Activated naive CD8-positive, alpha-beta T cell (primary cell): ENCODE measurements around the gene ACADM.
"Not testable (repeated sequence)": the region's sequence is repeated elsewhere in the genome, so short reads cannot be mapped to it uniquely, and the experiment has no call there.

Source experiments
- H3K27ac Mint-ChIP-seq: one replicate; pipeline ENCODE4 v1.8.0; 2021; ENCODE audit warnings: mixed read lengths
- H3K27me3 Mint-ChIP-seq: one replicate; pipeline ENCODE4 v1.8.0; 2021; ENCODE audit warnings: mixed read lengths
- H3K36me3 Mint-ChIP-seq: one replicate; pipeline ENCODE4 v1.8.0; 2021; ENCODE audit warnings: mixed read lengths
- H3K4me1 Mint-ChIP-seq: one replicate; pipeline ENCODE4 v1.8.0; 2021; ENCODE audit warnings: low read depth, mixed read lengths
- H3K4me3 Mint-ChIP-seq: one replicate; pipeline ENCODE4 v1.8.0; 2021; ENCODE audit warnings: mild to moderate bottlenecking, mixed read lengths
- H3K9me3 Mint-ChIP-seq: one replicate; pipeline ENCODE4 v1.8.0; 2021; ENCODE audit warnings: low read depth, mixed read lengths

Gene ACADM

DNA sequence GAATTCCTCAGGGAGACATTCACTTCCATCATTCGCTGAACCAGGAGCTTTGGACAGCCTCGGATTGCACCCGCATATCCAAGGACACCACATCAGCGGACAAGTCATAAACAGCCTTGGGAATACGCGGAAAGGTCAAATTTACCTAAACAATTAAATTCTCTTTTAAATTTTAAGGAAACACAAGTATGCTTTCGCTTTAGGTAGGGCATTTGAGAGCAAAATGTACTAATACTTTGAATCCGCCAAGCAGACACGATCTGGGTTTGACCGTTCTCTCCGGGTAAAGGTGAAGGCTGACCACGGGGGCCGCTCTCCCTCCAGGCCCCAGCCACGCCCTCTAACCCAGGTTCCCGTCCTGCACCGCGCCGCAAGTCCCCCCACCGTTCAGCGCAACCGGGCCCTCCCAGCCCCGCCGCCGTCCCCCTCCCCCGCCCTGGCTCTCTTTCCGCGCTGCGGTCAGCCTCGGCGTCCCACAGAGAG lies 479 bp upstream of the ACADM start:
- Mint-ChIP-seq H3K27ac (peak overlapping the region; percentile 95), H3K4me1 (peaks cover 61% of the 10 kb centered on the region), H3K27me3 (no peaks in the 10 kb centered on the region), H3K9me3 (no peaks in the 10 kb centered on the region), H3K4me3 (peak overlapping the region; percentile 98), H3K36me3 (no peaks in the 10 kb centered on the region)

DNA sequence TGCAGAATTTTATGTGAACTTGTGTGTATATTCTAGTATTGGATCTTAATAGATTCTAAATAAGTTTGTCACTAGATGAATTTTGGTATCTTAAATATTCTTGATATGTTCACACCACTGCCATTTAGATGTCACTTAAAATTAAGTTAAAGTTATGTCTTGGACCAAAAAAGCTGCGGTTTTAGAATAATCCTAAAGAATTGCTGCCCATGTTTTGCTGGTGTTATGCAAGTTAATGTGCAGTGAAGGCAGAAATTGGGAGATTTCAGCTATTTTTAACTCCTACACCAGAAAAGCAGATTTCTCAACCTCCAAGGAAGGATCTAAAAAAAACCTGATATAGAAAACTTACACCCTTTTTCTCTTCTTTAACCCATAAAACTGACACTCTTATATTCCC lies 757 bp downstream of the ACADM start:
- Mint-ChIP-seq H3K4me1 (peaks cover 58% of the 10 kb centered on the region), H3K27ac (peak overlapping the region; percentile 95), H3K36me3 (peaks cover 3% of the 10 kb centered on the region), H3K27me3 (no peaks in the 10 kb centered on the region), H3K4me3 (peak overlapping the region; percentile 98), H3K9me3 (no peaks in the 10 kb centered on the region)

DNA sequence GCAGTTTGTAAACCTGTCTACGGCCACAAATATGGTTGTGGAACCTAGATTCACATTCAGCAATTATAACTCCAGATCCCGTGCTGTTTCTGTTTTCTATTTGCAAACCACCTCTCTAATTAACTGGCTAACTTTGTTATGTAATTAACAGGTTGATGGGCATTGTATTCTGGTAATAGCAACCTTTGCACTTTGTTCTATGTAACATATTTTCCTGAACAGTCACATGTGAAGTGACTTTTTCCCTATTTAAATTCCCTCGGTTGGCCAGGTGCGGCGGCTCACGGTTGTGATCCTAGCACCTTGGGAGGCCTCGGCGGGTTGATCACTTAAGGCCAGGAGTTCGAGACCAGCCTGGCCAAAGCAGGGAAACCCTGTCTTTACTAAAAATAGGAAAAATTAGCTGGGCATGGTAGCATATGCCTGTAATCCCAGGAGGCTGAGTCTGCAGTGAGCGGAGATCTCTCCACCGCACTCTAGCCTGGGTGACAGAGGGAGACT lies 1.4 kb downstream of the ACADM start:
- H3K36me3 Mint-ChIP-seq: peaks cover 3% of the 10 kb centered on the region
- peaks cover 52% of the 10 kb centered on the region for H3K4me1 Mint-ChIP-seq
- H3K4me3 Mint-ChIP-seq: peak overlapping the region; percentile 98
- no peaks in the 10 kb centered on the region for H3K9me3 Mint-ChIP-seq
- no peaks in the 10 kb centered on the region for H3K27me3 Mint-ChIP-seq
- peak overlapping the region; percentile 95 for H3K27ac Mint-ChIP-seq

DNA sequence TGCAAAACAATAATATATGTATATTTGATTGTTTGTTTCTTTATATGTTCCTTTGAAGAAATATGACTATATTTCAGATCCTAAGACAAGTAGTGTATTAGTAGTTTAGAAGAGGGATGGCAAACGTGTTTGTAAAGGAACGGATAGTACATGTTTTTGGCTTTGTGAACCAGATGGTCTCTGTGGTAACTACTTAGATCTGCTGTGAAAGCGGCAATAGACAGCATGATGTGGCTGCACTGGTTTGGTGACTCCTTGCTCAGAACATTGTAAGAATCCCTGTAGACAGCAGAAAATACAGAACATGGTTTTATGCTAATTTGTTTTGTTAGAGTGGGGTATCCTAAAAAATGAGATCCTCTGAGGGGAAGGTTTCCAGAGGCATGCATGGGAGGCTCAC lies 3.1 kb downstream of the ACADM start:
- Mint-ChIP-seq H3K9me3 (no peaks in the 10 kb centered on the region), H3K4me3 (no peak overlapping the region), H3K4me1 (peaks cover 45% of the 10 kb centered on the region), H3K27me3 (no peaks in the 10 kb centered on the region), H3K27ac (peak overlapping the region; percentile 42), H3K36me3 (peaks cover 5% of the 10 kb centered on the region)

DNA sequence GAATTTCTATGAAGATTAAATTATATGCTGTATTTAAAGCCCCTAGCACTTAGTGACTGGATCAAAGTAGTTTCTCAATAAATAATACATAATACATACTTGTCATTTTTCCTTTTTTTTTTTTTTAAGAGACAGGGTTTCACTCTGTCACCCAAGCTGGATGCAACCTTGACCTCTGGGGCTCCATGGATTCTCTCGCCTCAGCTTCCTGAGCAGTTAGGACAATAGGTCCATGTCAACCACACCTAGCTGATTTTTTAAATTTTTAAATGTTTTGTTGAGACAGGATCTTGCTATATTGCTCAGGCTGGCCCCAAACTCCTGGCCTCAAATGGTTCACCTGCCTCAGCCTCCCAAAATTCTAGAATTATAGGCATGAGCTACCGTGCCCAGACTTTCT lies 5.9 kb downstream of the ACADM start:
- H3K27me3 Mint-ChIP-seq: no peaks in the 10 kb centered on the region
- H3K9me3 Mint-ChIP-seq: no peaks in the 10 kb centered on the region
- H3K36me3 Mint-ChIP-seq: peaks cover 12% of the 10 kb centered on the region
- H3K4me3 Mint-ChIP-seq: no peak overlapping the region
- H3K27ac Mint-ChIP-seq: no peak overlapping the region
- peaks cover 33% of the 10 kb centered on the region for H3K4me1 Mint-ChIP-seq

DNA sequence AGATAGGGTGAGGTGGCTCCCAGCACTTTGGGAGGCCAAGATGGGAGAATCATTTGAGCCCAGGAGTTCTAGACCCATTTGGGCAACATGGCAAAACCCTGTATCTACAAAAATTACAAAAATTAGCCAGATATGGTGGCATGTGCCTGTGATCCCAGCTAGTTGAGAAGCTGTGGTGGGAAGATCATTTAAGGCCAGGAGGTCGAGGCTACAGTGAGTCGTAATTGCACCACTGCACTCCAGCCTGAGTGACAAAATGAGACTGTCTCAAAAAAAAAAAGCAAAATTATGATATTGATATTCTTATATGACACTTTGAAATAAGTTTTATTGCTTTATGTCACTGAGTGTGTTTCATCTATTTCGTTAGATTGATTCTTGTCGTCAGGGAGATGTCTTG lies 7.4 kb downstream of the ACADM start:
- Mint-ChIP-seq H3K36me3 (peaks cover 12% of the 10 kb centered on the region), H3K27me3 (no peaks in the 10 kb centered on the region), H3K9me3 (no peaks in the 10 kb centered on the region), H3K4me1 (peaks cover 19% of the 10 kb centered on the region), H3K4me3 (no peak overlapping the region), H3K27ac (no peak overlapping the region)

DNA sequence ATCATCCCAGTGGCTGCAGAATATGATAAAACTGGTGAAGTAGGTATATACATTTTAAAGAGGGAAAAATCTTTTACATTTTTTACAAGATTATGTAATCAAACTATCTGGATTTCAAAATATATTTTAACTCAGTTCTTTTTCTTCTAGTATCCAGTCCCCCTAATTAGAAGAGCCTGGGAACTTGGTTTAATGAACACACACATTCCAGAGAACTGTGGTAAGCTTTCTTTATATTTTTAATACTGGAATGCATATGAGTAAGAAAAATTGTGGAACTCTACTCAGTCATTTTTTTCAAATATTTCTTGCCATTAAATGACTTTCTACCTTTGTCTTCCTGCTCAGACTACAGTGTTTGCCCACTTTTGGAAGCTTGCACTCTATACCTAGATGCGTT lies 8.2 kb downstream of the ACADM start:
- Mint-ChIP-seq H3K4me3 (no peak overlapping the region), H3K9me3 (no peaks in the 10 kb centered on the region), H3K27me3 (no peaks in the 10 kb centered on the region), H3K4me1 (peaks cover 10% of the 10 kb centered on the region), H3K36me3 (peaks cover 12% of the 10 kb centered on the region), H3K27ac (no peak overlapping the region)

DNA sequence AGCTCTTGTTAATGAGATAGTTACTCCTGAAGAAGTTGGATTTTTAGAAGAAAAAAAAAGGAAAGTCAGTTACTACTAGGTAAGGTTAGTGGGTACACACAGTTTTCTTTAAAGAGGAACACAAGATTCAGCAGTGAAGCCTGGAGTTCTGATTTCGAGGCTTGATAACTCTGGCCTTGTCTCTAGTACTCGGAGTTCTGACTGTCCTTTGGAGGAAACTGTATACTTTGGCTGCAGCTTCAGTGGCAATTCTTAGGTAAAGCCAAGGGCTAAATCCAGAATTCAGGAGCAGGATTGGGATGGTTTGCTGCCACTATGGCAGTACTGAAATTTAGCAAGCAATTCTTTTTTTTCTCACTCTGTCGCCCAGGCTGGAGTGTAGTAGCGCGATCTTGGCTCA lies 9.2 kb downstream of the ACADM start:
- Mint-ChIP-seq H3K4me3 (no peak overlapping the region), H3K4me1 (peaks cover 5% of the 10 kb centered on the region), H3K27me3 (no peaks in the 10 kb centered on the region), H3K36me3 (peaks cover 12% of the 10 kb centered on the region), H3K9me3 (no peaks in the 10 kb centered on the region), H3K27ac (no peak overlapping the region)

DNA sequence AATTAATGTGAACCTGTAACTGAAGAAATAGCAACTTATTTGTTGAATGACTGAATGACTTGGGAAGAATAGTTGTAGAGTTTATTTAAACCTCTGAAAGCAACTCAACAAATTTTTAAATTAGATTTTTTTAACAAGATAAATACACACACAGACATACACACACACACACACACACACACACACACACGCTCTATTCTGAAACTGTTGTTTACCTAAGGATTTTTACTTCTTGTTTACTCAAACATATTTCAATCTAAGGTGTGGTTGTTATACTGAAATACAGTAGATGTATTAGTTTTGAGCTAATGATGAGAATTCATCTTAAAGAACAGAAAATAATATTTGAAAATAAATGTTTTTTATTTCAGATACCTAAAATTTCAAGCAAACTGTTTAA lies 11.5 kb downstream of the ACADM start:
- H3K9me3 Mint-ChIP-seq: no peaks in the 10 kb centered on the region
- peaks cover 9% of the 10 kb centered on the region for H3K36me3 Mint-ChIP-seq
- H3K27ac Mint-ChIP-seq: no peak overlapping the region
- H3K27me3 Mint-ChIP-seq: no peaks in the 10 kb centered on the region
- peaks cover 2% of the 10 kb centered on the region for H3K4me1 Mint-ChIP-seq
- H3K4me3 Mint-ChIP-seq: no peak overlapping the region

DNA sequence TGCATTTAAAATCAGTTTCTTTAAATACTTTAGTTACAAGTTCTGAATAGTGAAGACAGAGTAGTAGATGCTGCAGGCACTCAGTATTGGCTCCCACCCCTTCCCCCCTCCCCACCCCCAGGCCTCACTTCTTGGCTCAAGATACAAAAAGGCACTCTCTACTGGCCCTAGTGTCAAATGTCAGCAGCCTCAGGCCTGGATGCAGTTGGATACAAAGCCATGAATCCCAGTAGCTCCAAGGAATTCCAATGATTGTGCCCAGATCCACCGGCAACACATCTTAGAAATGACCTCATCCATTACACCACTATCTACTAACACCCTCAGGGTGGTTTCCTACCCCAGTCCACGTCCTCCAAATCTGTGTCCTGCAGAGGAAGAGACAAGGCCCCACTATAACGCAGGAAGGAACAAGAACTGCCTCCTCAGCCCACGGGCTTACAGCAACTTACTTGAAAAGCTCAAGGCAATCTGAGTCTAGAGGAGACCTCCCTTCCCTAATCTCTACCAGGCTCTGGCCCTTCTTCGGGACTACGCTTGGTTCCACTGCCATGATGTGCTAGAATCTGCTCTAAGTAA lies 17.6 kb downstream of the ACADM start:
- H3K36me3 Mint-ChIP-seq: peaks cover 15% of the 10 kb centered on the region
- H3K9me3 Mint-ChIP-seq: no peaks in the 10 kb centered on the region
- no peak overlapping the region for H3K27ac Mint-ChIP-seq
- H3K4me3 Mint-ChIP-seq: no peak overlapping the region
- H3K27me3 Mint-ChIP-seq: no peaks in the 10 kb centered on the region
- H3K4me1 Mint-ChIP-seq: peaks cover 2% of the 10 kb centered on the region

DNA sequence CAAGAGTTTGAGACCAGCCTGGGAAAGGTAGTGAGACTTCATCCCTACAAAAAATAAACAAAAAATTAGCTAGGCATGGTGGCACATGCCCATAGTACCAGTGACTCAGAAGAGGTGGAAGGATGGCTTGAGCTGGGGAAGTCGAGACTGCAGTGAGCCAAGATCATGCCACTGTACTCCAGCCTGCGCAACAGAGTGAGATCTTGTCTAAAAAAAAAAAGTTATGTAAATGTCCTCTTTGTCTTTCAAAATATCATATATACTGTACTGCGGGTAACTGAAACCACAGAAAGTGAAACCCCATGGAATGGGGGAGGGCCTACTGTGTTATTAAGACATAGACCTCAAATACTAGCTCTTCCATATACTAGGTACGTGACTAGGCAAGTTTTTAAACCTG lies 20.8 kb downstream of the ACADM start:
- H3K36me3 Mint-ChIP-seq: peaks cover 19% of the 10 kb centered on the region
- no peaks in the 10 kb centered on the region for H3K9me3 Mint-ChIP-seq
- H3K27ac Mint-ChIP-seq: no peak overlapping the region
- no peak overlapping the region for H3K4me3 Mint-ChIP-seq
- no peaks in the 10 kb centered on the region for H3K27me3 Mint-ChIP-seq
- H3K4me1 Mint-ChIP-seq: peaks cover 2% of the 10 kb centered on the region

DNA sequence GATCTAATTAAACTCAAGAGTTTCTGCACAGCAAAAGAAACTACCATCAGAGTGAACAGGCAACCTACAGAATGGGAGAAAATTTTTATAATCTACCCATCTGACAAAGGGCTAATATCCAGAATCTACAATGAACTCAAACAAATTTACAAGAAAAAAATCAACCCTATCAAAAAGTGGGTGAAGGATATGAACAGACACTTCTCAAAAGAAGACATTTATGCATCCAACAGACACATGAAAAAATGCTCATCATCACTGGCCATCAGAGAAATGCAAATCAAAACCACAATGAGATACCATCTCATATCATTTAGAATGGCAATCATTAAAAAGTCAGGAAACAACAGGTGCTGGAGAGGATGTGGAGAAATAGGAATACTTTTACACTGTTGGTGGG lies 32.7 kb downstream of the ACADM start:
- H3K4me3 Mint-ChIP-seq, H3K27me3 Mint-ChIP-seq, H3K9me3 Mint-ChIP-seq, H3K27ac Mint-ChIP-seq, H3K4me1 Mint-ChIP-seq: not testable (repeated sequence)
- peaks cover 39% of the 10 kb centered on the region for H3K36me3 Mint-ChIP-seq

DNA sequence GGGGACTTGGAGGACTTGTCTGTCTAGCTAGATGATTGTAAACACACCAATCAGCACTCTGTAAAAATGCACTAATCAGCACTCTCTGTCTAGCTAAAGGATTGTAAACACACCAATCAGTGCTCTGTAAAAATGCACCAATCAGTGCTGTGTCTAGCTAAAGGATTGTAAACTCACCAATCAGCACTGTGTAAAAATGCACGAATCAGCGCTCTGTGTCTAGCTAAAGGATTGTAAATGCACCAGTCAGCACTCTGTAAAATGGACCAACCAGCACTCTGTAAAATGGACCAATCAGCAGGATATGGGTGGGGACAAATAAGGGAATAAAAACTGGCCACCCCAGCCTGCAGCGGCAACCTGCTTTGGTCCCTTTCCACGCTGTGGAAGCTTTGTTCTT lies 34.0 kb downstream of the ACADM start:
- not testable (repeated sequence) for H3K27me3 Mint-ChIP-seq, H3K27ac Mint-ChIP-seq, H3K9me3 Mint-ChIP-seq, H3K4me3 Mint-ChIP-seq, H3K4me1 Mint-ChIP-seq
- H3K36me3 Mint-ChIP-seq: peaks cover 29% of the 10 kb centered on the region

DNA sequence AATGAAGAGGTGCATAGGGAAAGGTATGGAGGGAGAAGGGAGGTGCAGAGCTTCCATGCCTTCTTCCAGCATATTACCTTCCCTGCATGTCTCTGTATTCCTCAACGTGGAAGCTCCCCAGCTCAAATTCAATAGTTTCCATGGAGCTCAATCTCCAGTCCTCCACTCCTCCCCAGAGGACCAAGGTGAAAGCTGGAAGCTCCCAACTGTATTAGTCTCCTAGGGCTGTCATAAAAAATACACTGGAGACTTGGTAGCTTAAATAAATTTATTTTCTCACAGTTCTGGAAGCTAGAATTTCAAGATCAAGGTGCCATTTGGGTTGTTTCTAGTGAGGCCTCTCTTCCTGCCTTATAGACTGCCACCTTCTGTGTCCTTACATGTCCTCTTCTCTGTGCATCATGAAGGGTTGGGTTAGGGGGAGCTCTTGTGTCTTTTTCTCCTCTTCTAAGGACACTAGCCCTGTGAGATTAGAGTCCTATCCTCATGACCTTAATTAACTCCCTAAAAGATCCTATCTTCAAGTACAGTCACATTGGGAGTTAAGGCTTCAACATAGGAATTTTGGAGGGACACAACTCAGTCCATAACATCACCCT lies 39.6 kb downstream of the ACADM start:
- H3K4me3 Mint-ChIP-seq: no peak overlapping the region
- no peaks in the 10 kb centered on the region for H3K9me3 Mint-ChIP-seq
- H3K27ac Mint-ChIP-seq: no peak overlapping the region
- H3K4me1 Mint-ChIP-seq: no peaks in the 10 kb centered on the region
- H3K27me3 Mint-ChIP-seq: no peaks in the 10 kb centered on the region
- H3K36me3 Mint-ChIP-seq: peaks cover 4% of the 10 kb centered on the region

DNA sequence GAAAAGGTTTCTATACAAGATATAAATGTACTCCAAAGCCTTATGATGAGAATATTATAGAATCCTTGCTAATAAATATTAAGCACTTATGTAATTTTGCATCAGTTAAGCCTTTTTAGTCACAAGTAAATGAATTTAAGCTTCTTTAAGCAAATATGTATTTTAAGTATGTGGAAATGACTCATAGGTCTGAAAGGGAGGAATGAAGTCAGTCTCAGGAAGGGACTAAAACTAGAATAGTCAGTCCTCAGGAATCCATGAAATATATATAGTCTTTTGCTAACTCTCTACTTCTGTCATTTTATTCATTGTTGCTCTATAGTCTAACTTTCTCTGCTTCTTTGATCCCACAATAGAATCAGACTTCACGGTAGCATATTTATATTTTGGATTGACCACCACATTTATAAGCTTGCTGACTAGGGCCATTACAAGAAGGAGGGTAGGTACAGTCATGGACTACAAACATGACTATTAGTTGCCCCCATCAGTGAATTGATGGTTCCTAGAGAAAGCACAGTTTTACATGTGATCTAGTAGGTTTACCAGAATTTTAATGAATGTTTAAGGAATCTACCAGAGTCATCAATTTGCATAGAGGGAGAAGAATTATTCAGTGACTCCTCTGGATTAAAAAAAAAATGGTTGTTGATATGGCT lies 41.3 kb downstream of the ACADM start:
- no peaks in the 10 kb centered on the region for H3K4me1 Mint-ChIP-seq
- H3K4me3 Mint-ChIP-seq: no peak overlapping the region
- H3K36me3 Mint-ChIP-seq: peaks cover 3% of the 10 kb centered on the region
- no peak overlapping the region for H3K27ac Mint-ChIP-seq
- H3K9me3 Mint-ChIP-seq: no peaks in the 10 kb centered on the region
- no peaks in the 10 kb centered on the region for H3K27me3 Mint-ChIP-seq
